GM12874 (cell line): ENCODE measurements around the gene TCF7.
A peak's percentile ranks its signal among the peaks of the same experiment; 100 is the strongest.

Experiments used
- TF ChIP-seq, protein P1 (sequence below): IDR thresholded peaks from 2 replicates; pipeline ENCODE4 v1.5.1; 2011; ENCODE audit warnings: low read depth, mild to moderate bottlenecking, control low read depth, low read length, moderate library complexity; ENCODE audit not compliant: insufficient read depth

TCF7 gene

DNA sequence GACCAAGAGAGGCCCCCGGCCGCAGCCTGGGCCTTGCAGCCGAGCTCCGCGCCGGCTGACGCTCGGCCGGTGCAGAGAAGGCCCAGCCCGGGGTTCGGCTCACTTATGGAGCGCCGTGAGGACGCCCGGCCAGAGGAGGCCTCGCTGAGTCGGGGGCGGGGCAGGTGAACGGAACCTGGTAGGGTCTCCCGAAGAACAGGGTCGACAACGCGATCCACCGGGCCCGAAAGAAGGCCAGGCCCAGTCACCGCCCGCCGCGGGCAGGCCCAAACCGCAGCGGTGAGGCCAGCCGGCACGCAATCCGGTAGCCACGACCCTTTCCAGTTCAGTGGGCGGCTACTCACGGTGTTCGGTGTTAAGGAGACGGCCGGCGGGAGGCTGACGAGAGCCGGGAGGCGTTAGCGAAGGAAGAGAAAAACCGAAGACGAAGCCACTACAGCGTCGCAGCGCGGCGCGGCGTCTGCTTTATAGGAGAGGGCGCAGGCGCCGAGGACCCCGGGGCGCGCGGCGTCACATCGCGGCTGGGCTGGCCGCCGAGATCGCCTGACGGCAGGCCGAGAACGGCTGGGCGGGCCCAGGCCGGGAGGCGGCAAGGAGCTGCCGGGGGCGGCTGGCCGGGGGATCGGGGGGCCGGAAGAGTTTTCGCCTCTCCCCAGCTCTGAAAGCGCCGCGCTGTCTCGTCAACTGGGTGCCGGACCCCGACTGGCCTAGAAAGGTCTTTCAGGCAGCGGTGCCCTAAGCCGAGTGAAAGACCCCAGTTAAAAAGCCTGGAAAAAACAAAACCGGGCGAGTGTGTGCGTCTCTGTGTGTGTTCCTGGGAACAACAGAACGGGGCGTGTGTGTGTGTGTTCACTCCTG lies 62.3 kb downstream of the TCF7 start, which contains the start of gene SKP1:
Gene SKP1, minus strand, starts transcription at position 440 of the 858 bp plus-strand sequence. CDS start 2,928 bp downstream, outside the sequence.
- TF ChIP-seq, protein P1, sequence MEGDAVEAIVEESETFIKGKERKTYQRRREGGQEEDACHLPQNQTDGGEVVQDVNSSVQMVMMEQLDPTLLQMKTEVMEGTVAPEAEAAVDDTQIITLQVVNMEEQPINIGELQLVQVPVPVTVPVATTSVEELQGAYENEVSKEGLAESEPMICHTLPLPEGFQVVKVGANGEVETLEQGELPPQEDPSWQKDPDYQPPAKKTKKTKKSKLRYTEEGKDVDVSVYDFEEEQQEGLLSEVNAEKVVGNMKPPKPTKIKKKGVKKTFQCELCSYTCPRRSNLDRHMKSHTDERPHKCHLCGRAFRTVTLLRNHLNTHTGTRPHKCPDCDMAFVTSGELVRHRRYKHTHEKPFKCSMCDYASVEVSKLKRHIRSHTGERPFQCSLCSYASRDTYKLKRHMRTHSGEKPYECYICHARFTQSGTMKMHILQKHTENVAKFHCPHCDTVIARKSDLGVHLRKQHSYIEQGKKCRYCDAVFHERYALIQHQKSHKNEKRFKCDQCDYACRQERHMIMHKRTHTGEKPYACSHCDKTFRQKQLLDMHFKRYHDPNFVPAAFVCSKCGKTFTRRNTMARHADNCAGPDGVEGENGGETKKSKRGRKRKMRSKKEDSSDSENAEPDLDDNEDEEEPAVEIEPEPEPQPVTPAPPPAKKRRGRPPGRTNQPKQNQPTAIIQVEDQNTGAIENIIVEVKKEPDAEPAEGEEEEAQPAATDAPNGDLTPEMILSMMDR: no peak

DNA sequence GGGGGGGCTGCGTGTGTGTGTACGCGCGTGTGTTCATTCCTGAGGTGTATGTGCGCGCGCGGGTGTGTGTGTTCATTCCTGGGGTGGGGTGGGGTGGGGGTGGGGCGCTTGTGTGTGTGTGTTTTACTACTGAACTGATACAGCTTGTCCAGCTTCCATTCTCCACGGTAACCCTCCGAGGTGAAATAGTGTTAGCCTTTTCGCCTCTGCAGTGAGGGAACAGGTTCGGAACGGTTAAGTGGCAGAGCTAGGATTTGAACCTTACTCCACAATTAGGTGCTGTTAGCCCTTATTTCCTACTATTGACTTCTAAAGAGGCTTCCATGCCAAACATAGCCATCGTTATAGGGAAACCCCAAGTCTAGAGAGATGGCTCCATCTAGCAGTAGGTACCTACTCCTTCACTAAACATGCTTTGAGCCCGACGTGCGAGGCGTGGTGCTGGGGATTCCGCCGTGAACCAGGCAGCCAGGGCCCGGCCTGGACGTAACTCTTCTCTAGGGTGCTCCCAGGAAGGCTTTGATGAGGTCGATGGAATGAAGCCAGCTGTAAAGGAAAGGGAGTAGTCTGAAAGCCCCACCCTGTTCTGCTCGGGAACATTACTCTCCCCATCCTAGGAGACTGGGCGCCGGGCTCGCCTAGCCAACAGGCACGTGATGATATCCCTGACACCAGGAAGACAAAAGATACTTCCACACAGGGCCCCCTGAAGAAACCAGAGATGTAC lies 63.1 kb downstream of the TCF7 start:
- TF ChIP-seq, protein P1: no peak

DNA sequence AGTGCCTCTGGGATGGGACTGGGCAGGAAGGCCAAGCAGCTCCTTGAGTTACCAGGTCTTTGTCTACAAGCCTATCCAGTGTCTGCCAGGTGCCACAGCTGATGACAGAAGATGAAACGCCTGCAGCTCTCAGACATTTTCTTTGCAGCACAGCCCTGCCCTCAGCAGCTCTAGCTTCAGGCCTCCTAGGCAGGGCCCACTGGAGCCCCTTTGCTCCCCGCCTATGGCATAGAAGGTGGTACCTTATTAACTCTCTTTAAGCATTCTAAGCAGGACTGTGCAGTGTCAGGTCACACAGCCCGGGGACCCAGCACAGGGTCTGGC lies 63.6 kb downstream of the TCF7 start:
- TF ChIP-seq, protein P1: no peak

DNA sequence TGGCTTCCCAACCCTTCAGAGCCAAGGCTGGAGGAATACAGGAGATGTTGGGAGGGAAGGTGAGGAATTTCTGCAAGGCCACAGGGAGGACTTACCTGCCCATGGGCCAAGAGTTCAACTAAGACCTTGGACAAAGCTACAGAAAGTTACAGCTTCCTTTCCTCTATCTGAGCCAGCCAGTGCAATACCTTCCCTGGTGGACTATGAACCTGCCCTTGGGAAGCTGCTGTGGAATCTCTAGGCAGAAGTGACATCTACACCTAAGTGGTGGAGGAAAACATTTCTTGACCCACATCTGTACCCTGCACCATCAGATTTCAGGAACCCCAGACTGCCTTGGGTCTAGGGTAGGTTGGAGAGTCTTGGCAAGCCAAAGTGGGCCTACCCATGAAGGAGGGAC lies 69.0 kb downstream of the TCF7 start:
- TF ChIP-seq, protein P1: no peak

DNA sequence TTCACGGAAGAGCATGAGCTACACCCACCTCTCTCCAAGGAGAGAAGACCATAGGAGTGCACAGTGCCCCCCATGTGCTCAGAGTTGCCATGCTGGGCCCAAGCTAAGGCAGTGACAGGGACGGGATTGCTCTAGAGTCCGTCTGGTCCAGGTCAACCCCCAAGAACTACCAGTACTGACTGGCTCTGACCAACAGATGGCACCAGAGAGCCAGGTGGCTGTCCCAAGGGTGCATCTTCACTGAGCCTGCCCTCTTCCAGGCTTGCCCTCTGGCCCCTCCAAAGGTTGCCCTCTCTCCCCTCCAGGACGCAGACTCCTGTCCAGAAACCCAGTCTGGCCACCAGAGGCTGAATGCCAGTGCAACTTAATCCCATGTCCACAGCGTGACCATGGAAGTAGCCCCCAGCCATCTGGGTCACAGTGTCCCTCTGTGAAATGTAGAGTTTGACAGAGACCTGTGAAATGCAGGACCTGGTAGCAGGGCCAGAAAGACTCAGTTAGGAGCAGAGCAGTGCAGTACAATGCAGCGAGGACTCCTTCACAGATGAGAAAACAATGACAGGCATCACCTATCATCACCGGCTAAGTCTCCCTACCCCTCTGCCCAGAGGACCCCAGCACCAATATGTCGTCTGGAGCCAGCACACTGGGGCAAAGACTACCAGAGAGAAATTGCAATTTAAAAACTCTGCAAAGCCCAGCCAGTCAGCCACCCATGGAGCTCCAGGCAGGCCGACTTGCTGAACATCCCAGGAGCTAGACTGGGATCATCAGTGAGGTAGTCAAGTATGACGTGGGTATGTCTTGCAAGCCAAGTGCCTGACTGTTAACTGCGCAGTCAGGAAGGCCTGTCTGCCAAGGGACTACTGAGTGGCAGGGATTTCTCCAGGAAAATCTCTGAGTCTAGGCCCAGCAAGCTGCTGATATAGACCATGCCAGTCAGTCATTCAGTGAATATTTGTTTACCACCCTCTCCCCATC lies 70.0 kb downstream of the TCF7 start:
- TF ChIP-seq, protein P1: peak; percentile 96

DNA sequence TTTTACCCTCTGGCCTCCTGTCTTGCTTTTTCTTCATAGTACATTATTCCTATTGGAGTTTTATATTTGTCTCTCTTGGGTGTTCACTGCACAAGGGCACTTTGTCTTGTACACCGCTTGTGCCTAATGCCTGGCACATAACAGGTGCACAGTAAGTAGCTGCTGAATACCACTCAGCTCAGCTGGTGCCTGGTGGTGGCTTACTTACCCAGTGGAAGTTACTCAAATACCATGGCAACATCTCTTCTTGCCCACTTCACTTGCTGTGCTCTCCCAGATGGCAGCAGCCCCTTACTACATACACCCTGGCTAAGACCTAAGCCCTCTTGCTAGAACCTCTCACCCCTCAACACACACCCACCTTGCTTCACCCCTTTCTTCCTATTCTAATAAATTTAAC lies 73.6 kb downstream of the TCF7 start:
- TF ChIP-seq, protein P1: no peak
